22Rv1 (cell line): ENCODE measurements around the gene INTU.

ENCODE experiments used
- H3K27ac ChIP-seq: fragments of 450-650 bp; 2 replicates; pipeline ENCODE4 v1.5.1; 2017
- ZFX ChIP-seq: fragments of 450-650 bp; IDR thresholded peaks from 2 replicates; pipeline ENCODE4 v1.6.1; 2017; ENCODE audit warnings: antibody characterized with exemption, borderline replicate concordance
- TF ChIP-seq, protein P1 (sequence below): fragments of 450-650 bp; IDR thresholded peaks from 2 replicates; pipeline ENCODE4 v1.5.1; 2017; ENCODE audit warnings: mild to moderate bottlenecking

INTU gene

DNA sequence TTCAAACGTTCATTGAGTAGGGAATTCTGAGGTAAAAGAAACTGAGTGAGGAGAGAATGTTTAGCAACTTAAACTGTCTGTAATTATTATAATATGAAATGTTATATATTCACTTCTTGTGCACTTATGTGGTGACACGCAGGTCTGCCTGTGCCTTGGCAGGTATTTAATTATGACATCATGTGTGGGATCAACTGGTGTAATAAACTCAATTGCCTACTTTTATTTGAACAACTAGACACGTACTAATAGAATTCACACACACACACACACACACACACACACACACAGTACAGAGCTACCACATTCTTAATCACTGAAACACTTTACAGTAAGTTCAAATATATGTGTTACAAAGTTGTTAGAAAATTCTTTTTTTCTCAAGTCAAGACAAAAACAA is 76.7 kb downstream of the INTU start:
- peak overlapping the region; percentile 64 for H3K27ac ChIP-seq
- TF ChIP-seq, protein P1, sequence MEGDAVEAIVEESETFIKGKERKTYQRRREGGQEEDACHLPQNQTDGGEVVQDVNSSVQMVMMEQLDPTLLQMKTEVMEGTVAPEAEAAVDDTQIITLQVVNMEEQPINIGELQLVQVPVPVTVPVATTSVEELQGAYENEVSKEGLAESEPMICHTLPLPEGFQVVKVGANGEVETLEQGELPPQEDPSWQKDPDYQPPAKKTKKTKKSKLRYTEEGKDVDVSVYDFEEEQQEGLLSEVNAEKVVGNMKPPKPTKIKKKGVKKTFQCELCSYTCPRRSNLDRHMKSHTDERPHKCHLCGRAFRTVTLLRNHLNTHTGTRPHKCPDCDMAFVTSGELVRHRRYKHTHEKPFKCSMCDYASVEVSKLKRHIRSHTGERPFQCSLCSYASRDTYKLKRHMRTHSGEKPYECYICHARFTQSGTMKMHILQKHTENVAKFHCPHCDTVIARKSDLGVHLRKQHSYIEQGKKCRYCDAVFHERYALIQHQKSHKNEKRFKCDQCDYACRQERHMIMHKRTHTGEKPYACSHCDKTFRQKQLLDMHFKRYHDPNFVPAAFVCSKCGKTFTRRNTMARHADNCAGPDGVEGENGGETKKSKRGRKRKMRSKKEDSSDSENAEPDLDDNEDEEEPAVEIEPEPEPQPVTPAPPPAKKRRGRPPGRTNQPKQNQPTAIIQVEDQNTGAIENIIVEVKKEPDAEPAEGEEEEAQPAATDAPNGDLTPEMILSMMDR = no peak
- TF ChIP-seq ZFX = no peak

GRCh38 chr4:127730142-127730913 is 97.6 kb downstream of the INTU start, which contains the start of gene SLC25A31:
Gene SLC25A31 (plus strand): TSS chr4:127730400. CDS start chr4:127730546, 146 bp downstream.
- TF ChIP-seq ZFX = no peak
- TF ChIP-seq, protein P1 = no peak
- no peak within 1 kb of the TSS for H3K27ac ChIP-seq

GRCh38 chr4:127731406-127731805 is 98.6 kb downstream of the INTU start:
- no peak overlapping the region for H3K27ac ChIP-seq
- TF ChIP-seq, protein P1 = no peak
- no peak for TF ChIP-seq ZFX

DNA sequence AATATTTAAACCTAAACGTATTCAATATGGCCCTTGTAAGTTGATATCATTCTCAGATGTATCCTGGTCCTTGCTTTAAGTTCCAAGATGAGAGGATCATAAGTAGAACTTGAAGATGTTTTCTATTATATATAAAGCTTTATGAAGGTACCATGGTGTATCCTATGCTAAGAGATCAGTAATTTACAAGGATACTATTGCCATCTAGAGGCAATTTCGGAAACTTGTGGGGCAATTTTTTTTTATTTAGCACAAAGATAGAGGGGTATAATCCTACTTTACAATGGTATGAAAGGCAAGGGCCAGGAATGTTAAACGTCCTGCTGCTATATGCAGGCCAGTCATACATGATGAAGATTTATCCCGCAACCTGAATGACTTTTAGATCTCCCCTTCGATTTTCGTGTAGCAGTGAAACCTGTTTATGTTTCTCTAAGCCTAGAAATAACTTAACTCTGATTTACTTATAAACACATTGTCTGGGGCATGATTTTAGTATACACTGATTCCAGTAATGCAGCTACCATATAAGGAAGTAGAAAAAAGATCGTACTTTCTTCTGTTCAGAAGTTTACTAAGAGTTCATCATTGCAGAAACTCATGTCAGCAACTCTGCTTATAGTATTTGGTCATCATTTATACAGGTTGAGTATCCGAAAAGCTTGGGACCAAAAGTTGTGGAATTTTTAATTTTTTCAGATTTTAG is 100.0 kb downstream of the INTU start:
- no peak overlapping the region for H3K27ac ChIP-seq
- TF ChIP-seq, protein P1 = peak; percentile 78
- no peak for TF ChIP-seq ZFX

DNA sequence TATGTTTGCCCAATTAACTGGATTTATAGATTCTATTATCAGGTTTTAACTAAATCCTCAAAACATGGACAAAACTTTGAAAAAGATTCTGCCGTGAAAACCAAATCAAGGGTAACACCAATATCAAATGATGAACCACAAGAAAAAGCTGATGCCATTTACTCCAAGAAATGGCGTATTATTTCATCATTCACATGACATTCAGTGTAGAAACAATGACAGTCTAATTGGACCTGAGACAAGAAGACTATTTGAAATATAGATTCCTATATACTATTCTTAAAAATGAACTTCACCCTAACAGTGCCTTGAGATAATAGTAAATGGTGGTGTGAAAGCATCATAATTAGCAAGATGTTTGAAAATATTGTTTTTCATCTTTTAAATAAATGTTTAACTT is 102.2 kb downstream of the INTU start:
- TF ChIP-seq, protein P1 = no peak
- TF ChIP-seq ZFX = no peak

DNA sequence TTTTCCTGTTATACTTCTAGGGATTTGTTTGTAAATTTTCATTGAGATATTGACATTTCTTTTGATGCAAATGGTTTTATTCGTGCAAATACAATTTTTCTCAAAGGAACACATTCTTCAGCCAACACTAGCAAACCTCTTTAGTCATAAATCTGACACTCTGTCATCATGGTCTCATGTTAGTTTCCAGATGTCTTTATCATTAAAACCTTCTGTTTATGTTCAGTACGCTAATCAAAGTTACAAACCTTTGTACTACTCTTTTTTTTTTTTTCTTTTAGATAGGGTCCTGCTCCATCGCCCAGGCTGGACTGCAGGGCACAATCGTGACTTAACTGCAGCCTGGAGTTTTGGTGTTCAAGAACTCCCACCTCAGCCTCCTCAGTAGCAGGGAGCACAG is 104.5 kb downstream of the INTU start:
- no peak for TF ChIP-seq ZFX
- TF ChIP-seq, protein P1 = no peak
- H3K27ac ChIP-seq = no peak overlapping the region

More for the DNA sequence above, 102.2 kb downstream of the INTU start:
- no peak overlapping the region for H3K27ac ChIP-seq

GRCh38 chr4:127741247-127741646 is 108.5 kb downstream of the INTU start:
- H3K27ac ChIP-seq = no peak overlapping the region
- TF ChIP-seq ZFX = no peak
- TF ChIP-seq, protein P1 = no peak
